GM23338 (cell line): Measurements from ENCODE around the gene CDK2.

Experiments used
- CREB1 ChIP-seq: fragments of 250-450 bp; sonication (Bioruptor Pico); IDR thresholded peaks from 2 replicates; pipeline ENCODE4 v1.5.0; 2020; ENCODE audit warnings: low read depth, mild to moderate bottlenecking, moderate library complexity
- EZH2 ChIP-seq: fragments of 200-600 bp; sonication (generic); IDR thresholded peaks from one replicate; pipeline ENCODE4 v1.8.0; 2017; ENCODE audit warnings: antibody characterized with exemption, mild to moderate bottlenecking, low read depth; ENCODE audit not compliant: unreplicated experiment
- EZH2phosphoT487 ChIP-seq: fragments of 200-600 bp; sonication (generic); IDR thresholded peaks from one replicate; pipeline ENCODE4 v1.8.1; 2018; ENCODE audit warnings: antibody characterized with exemption; ENCODE audit not compliant: unreplicated experiment
- JUNB ChIP-seq: IDR thresholded peaks from one replicate; pipeline ENCODE4 v1.6.1; 2016; ENCODE audit warnings: antibody characterized with exemption; ENCODE audit not compliant: unreplicated experiment
- NANOG ChIP-seq: IDR thresholded peaks from 2 replicates; pipeline ENCODE4 v1.6.1; 2016; ENCODE audit warnings: antibody characterized with exemption, borderline replicate concordance
- POLR2AphosphoS5 ChIP-seq: IDR thresholded peaks from 2 replicates; pipeline ENCODE4 v1.6.1; 2016; ENCODE audit warnings: antibody characterized with exemption, low read depth
- ZNF114 ChIP-seq: fragments of 250-450 bp; sonication (Bioruptor Pico); IDR thresholded peaks from 2 replicates; pipeline ENCODE4 v1.5.0; 2020; ENCODE audit warnings: mild to moderate bottlenecking, moderate library complexity
- ZNF331 ChIP-seq: fragments of 250-450 bp; sonication (Bioruptor Pico); IDR thresholded peaks from 2 replicates; pipeline ENCODE4 v1.5.0; 2020; ENCODE audit warnings: low read depth, mild to moderate bottlenecking, moderate library complexity
- TF ChIP-seq, protein P1 (sequence below), 2 experiments: fragments of 200-600 bp in 1 of 2; sonication (generic) in 1 of 2; conservative IDR thresholded peaks; 2 replicates each; pipeline versions ENCODE4 v1.5.1 to v1.6.1; 2016 to 2017; ENCODE audit warnings: antibody characterized with exemption in 2 of 2, low read depth in 2 of 2, mild to moderate bottlenecking in 2 of 2, moderate library complexity in 1 of 2
- TF ChIP-seq, protein P2 (sequence below): IDR thresholded peaks from one replicate; pipeline ENCODE4 v1.6.1; 2018; ENCODE audit warnings: antibody characterized with exemption; ENCODE audit not compliant: unreplicated experiment
- TF ChIP-seq, protein P3 (sequence below): IDR thresholded peaks from 2 replicates; pipeline ENCODE4 v1.6.1; 2016; ENCODE audit warnings: antibody characterized with exemption
- TF ChIP-seq, protein P4 (sequence below): fragments of 250-450 bp; sonication (Bioruptor Pico); IDR thresholded peaks from 2 replicates; pipeline ENCODE4 v1.5.0; 2020; ENCODE audit warnings: mild to moderate bottlenecking, moderate library complexity

DNA sequence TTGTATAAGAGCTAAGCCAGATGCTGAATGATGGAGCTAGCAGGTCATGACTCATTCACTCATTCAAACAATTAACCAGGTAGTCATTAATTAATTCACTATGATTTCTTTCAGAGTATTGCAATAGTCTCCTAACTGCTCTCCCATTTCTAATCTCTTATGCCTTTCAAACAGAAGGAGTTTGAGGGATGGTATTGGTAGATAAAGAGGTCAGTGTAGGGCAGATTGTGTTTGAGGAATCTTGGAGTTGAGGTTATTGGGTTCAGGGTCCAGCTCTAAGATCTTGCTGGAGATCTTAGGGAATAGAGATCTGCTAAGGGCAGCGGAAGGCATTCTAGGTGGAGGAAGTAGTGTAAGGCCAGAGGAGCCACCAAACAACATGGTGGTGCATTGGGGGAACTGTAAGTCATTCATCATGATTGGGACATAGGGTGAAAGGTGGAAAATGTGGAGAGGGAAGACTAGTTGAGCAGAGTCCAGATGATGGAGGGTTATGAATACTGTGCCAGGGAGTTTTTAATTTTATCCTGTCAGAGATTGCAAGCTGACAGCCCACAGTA is 24.0 kb upstream of the CDK2 start:
- TF ChIP-seq, protein P1, sequence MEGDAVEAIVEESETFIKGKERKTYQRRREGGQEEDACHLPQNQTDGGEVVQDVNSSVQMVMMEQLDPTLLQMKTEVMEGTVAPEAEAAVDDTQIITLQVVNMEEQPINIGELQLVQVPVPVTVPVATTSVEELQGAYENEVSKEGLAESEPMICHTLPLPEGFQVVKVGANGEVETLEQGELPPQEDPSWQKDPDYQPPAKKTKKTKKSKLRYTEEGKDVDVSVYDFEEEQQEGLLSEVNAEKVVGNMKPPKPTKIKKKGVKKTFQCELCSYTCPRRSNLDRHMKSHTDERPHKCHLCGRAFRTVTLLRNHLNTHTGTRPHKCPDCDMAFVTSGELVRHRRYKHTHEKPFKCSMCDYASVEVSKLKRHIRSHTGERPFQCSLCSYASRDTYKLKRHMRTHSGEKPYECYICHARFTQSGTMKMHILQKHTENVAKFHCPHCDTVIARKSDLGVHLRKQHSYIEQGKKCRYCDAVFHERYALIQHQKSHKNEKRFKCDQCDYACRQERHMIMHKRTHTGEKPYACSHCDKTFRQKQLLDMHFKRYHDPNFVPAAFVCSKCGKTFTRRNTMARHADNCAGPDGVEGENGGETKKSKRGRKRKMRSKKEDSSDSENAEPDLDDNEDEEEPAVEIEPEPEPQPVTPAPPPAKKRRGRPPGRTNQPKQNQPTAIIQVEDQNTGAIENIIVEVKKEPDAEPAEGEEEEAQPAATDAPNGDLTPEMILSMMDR (conservative IDR thresholded peaks at IDR 0.05; ENCODE audit: low read depth in 2 of 2), result no peak
- TF ChIP-seq POLR2AphosphoS5 (no peak), EZH2phosphoT487 (no peak), EZH2 (no peak), NANOG (no peak), ZNF331 (CRISPR knock-in tag) (no peak), ZNF114 (CRISPR knock-in tag) (no peak), CREB1 (CRISPR knock-in tag) (no peak), JUNB (no peak)
- TF ChIP-seq, protein P2, sequence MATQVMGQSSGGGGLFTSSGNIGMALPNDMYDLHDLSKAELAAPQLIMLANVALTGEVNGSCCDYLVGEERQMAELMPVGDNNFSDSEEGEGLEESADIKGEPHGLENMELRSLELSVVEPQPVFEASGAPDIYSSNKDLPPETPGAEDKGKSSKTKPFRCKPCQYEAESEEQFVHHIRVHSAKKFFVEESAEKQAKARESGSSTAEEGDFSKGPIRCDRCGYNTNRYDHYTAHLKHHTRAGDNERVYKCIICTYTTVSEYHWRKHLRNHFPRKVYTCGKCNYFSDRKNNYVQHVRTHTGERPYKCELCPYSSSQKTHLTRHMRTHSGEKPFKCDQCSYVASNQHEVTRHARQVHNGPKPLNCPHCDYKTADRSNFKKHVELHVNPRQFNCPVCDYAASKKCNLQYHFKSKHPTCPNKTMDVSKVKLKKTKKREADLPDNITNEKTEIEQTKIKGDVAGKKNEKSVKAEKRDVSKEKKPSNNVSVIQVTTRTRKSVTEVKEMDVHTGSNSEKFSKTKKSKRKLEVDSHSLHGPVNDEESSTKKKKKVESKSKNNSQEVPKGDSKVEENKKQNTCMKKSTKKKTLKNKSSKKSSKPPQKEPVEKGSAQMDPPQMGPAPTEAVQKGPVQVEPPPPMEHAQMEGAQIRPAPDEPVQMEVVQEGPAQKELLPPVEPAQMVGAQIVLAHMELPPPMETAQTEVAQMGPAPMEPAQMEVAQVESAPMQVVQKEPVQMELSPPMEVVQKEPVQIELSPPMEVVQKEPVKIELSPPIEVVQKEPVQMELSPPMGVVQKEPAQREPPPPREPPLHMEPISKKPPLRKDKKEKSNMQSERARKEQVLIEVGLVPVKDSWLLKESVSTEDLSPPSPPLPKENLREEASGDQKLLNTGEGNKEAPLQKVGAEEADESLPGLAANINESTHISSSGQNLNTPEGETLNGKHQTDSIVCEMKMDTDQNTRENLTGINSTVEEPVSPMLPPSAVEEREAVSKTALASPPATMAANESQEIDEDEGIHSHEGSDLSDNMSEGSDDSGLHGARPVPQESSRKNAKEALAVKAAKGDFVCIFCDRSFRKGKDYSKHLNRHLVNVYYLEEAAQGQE, result no peak
- TF ChIP-seq, protein P3, sequence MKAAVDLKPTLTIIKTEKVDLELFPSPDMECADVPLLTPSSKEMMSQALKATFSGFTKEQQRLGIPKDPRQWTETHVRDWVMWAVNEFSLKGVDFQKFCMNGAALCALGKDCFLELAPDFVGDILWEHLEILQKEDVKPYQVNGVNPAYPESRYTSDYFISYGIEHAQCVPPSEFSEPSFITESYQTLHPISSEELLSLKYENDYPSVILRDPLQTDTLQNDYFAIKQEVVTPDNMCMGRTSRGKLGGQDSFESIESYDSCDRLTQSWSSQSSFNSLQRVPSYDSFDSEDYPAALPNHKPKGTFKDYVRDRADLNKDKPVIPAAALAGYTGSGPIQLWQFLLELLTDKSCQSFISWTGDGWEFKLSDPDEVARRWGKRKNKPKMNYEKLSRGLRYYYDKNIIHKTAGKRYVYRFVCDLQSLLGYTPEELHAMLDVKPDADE, result no peak
- TF ChIP-seq, protein P4, sequence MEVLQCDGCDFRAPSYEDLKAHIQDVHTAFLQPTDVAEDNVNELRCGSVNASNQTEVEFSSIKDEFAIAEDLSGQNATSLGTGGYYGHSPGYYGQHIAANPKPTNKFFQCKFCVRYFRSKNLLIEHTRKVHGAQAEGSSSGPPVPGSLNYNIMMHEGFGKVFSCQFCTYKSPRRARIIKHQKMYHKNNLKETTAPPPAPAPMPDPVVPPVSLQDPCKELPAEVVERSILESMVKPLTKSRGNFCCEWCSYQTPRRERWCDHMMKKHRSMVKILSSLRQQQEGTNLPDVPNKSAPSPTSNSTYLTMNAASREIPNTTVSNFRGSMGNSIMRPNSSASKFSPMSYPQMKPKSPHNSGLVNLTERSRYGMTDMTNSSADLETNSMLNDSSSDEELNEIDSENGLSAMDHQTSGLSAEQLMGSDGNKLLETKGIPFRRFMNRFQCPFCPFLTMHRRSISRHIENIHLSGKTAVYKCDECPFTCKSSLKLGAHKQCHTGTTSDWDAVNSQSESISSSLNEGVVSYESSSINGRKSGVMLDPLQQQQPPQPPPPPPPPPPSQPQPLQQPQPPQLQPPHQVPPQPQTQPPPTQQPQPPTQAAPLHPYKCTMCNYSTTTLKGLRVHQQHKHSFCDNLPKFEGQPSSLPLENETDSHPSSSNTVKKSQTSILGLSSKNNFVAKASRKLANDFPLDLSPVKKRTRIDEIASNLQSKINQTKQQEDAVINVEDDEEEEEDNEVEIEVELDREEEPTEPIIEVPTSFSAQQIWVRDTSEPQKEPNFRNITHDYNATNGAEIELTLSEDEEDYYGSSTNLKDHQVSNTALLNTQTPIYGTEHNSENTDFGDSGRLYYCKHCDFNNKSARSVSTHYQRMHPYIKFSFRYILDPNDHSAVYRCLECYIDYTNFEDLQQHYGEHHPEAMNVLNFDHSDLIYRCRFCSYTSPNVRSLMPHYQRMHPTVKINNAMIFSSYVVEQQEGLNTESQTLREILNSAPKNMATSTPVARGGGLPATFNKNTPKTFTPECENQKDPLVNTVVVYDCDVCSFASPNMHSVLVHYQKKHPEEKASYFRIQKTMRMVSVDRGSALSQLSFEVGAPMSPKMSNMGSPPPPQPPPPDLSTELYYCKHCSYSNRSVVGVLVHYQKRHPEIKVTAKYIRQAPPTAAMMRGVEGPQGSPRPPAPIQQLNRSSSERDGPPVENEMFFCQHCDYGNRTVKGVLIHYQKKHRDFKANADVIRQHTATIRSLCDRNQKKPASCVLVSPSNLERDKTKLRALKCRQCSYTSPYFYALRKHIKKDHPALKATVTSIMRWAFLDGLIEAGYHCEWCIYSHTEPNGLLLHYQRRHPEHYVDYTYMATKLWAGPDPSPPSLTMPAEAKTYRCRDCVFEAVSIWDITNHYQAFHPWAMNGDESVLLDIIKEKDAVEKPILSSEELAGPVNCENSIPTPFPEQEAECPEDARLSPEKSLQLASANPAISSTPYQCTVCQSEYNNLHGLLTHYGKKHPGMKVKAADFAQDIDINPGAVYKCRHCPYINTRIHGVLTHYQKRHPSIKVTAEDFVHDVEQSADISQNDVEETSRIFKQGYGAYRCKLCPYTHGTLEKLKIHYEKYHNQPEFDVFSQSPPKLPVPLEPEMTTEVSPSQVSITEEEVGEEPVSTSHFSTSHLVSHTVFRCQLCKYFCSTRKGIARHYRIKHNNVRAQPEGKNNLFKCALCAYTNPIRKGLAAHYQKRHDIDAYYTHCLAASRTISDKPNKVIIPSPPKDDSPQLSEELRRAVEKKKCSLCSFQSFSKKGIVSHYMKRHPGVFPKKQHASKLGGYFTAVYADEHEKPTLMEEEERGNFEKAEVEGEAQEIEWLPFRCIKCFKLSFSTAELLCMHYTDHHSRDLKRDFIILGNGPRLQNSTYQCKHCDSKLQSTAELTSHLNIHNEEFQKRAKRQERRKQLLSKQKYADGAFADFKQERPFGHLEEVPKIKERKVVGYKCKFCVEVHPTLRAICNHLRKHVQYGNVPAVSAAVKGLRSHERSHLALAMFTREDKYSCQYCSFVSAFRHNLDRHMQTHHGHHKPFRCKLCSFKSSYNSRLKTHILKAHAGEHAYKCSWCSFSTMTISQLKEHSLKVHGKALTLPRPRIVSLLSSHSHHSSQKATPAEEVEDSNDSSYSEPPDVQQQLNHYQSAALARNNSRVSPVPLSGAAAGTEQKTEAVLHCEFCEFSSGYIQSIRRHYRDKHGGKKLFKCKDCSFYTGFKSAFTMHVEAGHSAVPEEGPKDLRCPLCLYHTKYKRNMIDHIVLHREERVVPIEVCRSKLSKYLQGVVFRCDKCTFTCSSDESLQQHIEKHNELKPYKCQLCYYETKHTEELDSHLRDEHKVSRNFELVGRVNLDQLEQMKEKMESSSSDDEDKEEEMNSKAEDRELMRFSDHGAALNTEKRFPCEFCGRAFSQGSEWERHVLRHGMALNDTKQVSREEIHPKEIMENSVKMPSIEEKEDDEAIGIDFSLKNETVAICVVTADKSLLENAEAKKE, result no peak
